GM12874 (cell line): ENCODE measurements around the gene KIF4A.

Experiments
- CTCF ChIP-seq: IDR thresholded peaks from 2 replicates; pipeline ENCODE4 v1.5.1; 2011; ENCODE audit warnings: low read depth, mild to moderate bottlenecking, control low read depth, low read length, moderate library complexity; ENCODE audit not compliant: insufficient read depth

KIF4A gene

GRCh38 chrX:70268034-70268433 lies 21.9 kb upstream of the KIF4A start, which contains the start of gene ARR3:
TSS of gene ARR3 (plus strand) at chrX:70268334. CDS start at chrX:70269386, 1,052 bp downstream.
- TF ChIP-seq CTCF = no peak

- no peak for TF ChIP-seq CTCF
Observed at GRCh38 chrX:70279081-70279480, 10.8 kb upstream of the KIF4A start.

GRCh38 chrX:70280573-70280972 lies 9.3 kb upstream of the KIF4A start:
- TF ChIP-seq CTCF = no peak

GRCh38 chrX:70281951-70282350 lies 8.0 kb upstream of the KIF4A start, which contains the start of gene RAB41:
TSS of gene RAB41 (plus strand) at chrX:70282172. CDS start at chrX:70282218, 46 bp downstream.
- no peak for TF ChIP-seq CTCF

GRCh38 chrX:70289168-70289792 lies 624 bp upstream of the KIF4A start:
- TF ChIP-seq CTCF = no peak

- no peak for TF ChIP-seq CTCF
Observed at GRCh38 chrX:70292788-70293187, 2.9 kb downstream of the KIF4A start.

- no peak for TF ChIP-seq CTCF
Observed at GRCh38 chrX:70293621-70294020, 3.7 kb downstream of the KIF4A start.
